HepG2 (cell line): Measurements from ENCODE around the gene SLC1A2. TPM values are rescaled to one million over a fixed set of nuclear protein-coding genes. Genes with fewer than 3 reads are reported as not detected.

Experiments used
- ATAC-seq: fragments of 200-7000 bp; cut with Tn5 transposase; 3 replicates; pipeline ENCODE4 v1.9.1; 2020; ENCODE audit warnings: mild to moderate bottlenecking, moderate library complexity
- BruUV-seq: library from RNA; stranded (reverse); fragments of 400-500 nt; replicated peaks from 2 replicates; lab custom pipeline; 2021; lab: Mats Ljungman, UMichigan
- CTCF ChIA-PET: fragments of 300-600 bp; formaldehyde crosslinking; extraction: SDS; loops from one replicate; lab custom pipeline; 2021; ENCODE audit warnings: low total read pairs, inconsistent platforms, low intra/inter-chr PET ratio; lab: Yijun Ruan, JAX
- POLR2A ChIA-PET: fragments of 350-600 bp; sonication (Branson Sonifier 250); formaldehyde crosslinking; loops from one replicate; lab custom pipeline; 2020; ENCODE audit warnings: antibody characterized with exemption, inconsistent platforms; lab: Yijun Ruan, JAX
- DNase-seq: peaks from one replicate; pipeline ENCODE4 v3.0.0-alpha.2; 2015; ENCODE audit warnings: low spot score
- FAIRE-seq: peaks from 3 replicates; lab custom pipeline; 2011; peaks lifted over from hg19 to GRCh38; lab: Jason Lieb, UNC
- H2AFZ ChIP-seq: one replicate; pipeline ENCODE4 v1.6.1; 2011; ENCODE audit warnings: low read length, inconsistent platforms
- H3K27ac ChIP-seq: fragments of 300-600 bp; 3 replicates; pipeline ENCODE4 v1.8.0; 2011; ENCODE audit warnings: mixed run types, mild to moderate bottlenecking, mixed read lengths, low read length, inconsistent platforms; ENCODE audit not compliant: insufficient read depth; ENCODE audit errors: extremely low read length
- H3K27me3 ChIP-seq, 2 experiments: fragments of 200-600 bp in 1 of 2; 2 replicates in 1 of 2; 3 replicates in 1 of 2; pipeline versions ENCODE4 v1.6.0 to v1.8.0; 2011; ENCODE audit warnings: low read length in 2 of 2, mild to moderate bottlenecking in 2 of 2, moderate library complexity in 2 of 2, inconsistent platforms in 1 of 2; ENCODE audit not compliant: insufficient read depth in 2 of 2, control insufficient read depth in 1 of 2
- H3K36me3 ChIP-seq, 2 experiments: fragments of 200-600 bp in 1 of 2; replicated peaks in 1 of 2; 2 replicates in 1 of 2; 3 replicates in 1 of 2; pipeline versions ENCODE4 v1.5.1 to v1.8.0; 2011; ENCODE audit warnings: low read length in 2 of 2, inconsistent platforms in 1 of 2; ENCODE audit not compliant: insufficient read depth in 2 of 2, control insufficient read depth in 1 of 2
- H3K4me1 ChIP-seq: 2 replicates; pipeline ENCODE4 v1.5.1; 2012; ENCODE audit warnings: low read length, inconsistent platforms; ENCODE audit not compliant: insufficient read depth
- H3K4me2 ChIP-seq: 2 replicates; pipeline ENCODE4 v1.6.0; 2011; ENCODE audit warnings: low read depth, low read length, inconsistent platforms
- H3K4me3 ChIP-seq, 3 experiments: fragments of 200-600 bp in 1 of 3; sonication (generic), shearing (Covaris generic) in 1 of 3; replicated peaks in 1 of 3; 2 replicates each; pipeline ENCODE4 v1.5.1; 2011 to 2016; ENCODE audit warnings: low read length in 3 of 3, inconsistent platforms in 2 of 3, low read depth in 2 of 3, mild to moderate bottlenecking in 2 of 3, control low read depth in 1 of 3, mixed read lengths in 1 of 3; ENCODE audit not compliant: insufficient read depth in 1 of 3
- H3K79me2 ChIP-seq: one replicate; pipeline ENCODE4 v1.6.1; 2011; ENCODE audit warnings: low read length, inconsistent platforms; ENCODE audit not compliant: insufficient read depth
- H3K9ac ChIP-seq: 2 replicates; pipeline ENCODE4 v1.6.0; 2011; ENCODE audit warnings: mild to moderate bottlenecking, low read depth, low read length, inconsistent platforms; ENCODE audit not compliant: insufficient read depth
- H3K9me3 ChIP-seq: 2 replicates; pipeline ENCODE4 v1.5.1; 2012; ENCODE audit warnings: mild to moderate bottlenecking, low read length
- H4K20me1 ChIP-seq: 2 replicates; pipeline ENCODE4 v1.6.0; 2011; ENCODE audit warnings: inconsistent platforms, mild to moderate bottlenecking, low read length, moderate library complexity; ENCODE audit not compliant: insufficient read depth
- CEBPG ChIP-seq: IDR thresholded peaks from 2 replicates; pipeline ENCODE4 v1.6.1; 2016
- GATAD2A ChIP-seq: IDR thresholded peaks from 2 replicates; pipeline ENCODE4 v1.6.1; 2016
- GZF1 ChIP-seq: sonication (generic); formaldehyde crosslinking; IDR thresholded peaks from 2 replicates; pipeline ENCODE4 v1.5.1; 2020; ENCODE audit warnings: mild to moderate bottlenecking, missing genetic modification reagents
- HIVEP1 ChIP-seq: sonication (generic); formaldehyde crosslinking; IDR thresholded peaks from 2 replicates; pipeline ENCODE4 v1.4.0; 2020; ENCODE audit warnings: mild to moderate bottlenecking, missing genetic modification reagents
- JARID2 ChIP-seq: sonication (generic); formaldehyde crosslinking; IDR thresholded peaks from 2 replicates; pipeline ENCODE4 v1.8.1; 2023; ENCODE audit warnings: missing genetic modification reagents, inconsistent platforms; ENCODE audit not compliant: insufficient replicate concordance
- NFYB ChIP-seq: sonication (generic); formaldehyde crosslinking; IDR thresholded peaks from 2 replicates; pipeline ENCODE4 v1.4.0; 2020; ENCODE audit warnings: missing genetic modification reagents
- NFYC ChIP-seq: IDR thresholded peaks from 2 replicates; pipeline ENCODE4 v1.6.1; 2016; ENCODE audit warnings: missing genetic modification reagents, missing compliant biosample characterization
- POLR2AphosphoS2 ChIP-seq: IDR thresholded peaks from 2 replicates; pipeline ENCODE4 v1.6.1; 2011; ENCODE audit warnings: low read depth, low read length, improper control_type of control experiment
- ZNF33B ChIP-seq: sonication (generic); formaldehyde crosslinking; IDR thresholded peaks from 2 replicates; pipeline ENCODE4 v1.5.1; 2020; ENCODE audit warnings: mild to moderate bottlenecking, missing genetic modification reagents
- ZNF768 ChIP-seq: sonication (generic); formaldehyde crosslinking; IDR thresholded peaks from 2 replicates; pipeline ENCODE4 v1.4.0; 2020; ENCODE audit warnings: missing genetic modification reagents
- WGBS: methylation state at CpG from one replicate; pipeline ENCODE4 v1.1.6; 2017; ENCODE audit warnings: low lambda C conversion rate; 5-methylcytosine and 5-hydroxymethylcytosine counted together
- in situ Hi-C: cut with HindIII; loops from 2 replicates; pipeline ENCODE4 v1.10.0; 2017; ENCODE audit warnings: low pct_unique_long_range_greater_than_20kb; ENCODE audit not compliant: extremely low pct_ligation_motif_present
- intact Hi-C: fragments of 100-400 bp; cut with micrococcal nuclease; formaldehyde crosslinking; loops from one replicate; pipeline ENCODE4 v1.10.0; 2022; ENCODE audit not compliant: unreplicated experiment
- polyA plus RNA-seq, 8 experiments: library from polyadenylated mRNA; depleted of rRNA in 3 of 8; stranded (reverse) in 7 of 8; unstranded in 1 of 8; fragments of >200 nt; fragmentation: Illumina TruSeq in 4 of 8; extraction: Trizol in 4 of 8; gene quantifications; 2 replicates each; pipeline versions ENCODE4 v1.2.1 to v1.2.3, GENCODE V29; 2011 to 2016; ENCODE audit warnings: low read depth in 4 of 8, missing spikeins in 1 of 8, mixed read lengths in 1 of 8; ENCODE audit not compliant: insufficient read depth in 1 of 8
- total RNA-seq, 5 experiments: library from RNA; depleted of rRNA; stranded (reverse); fragments of >200 nt; fragmentation: Illumina TruSeq; extraction: Trizol; gene quantifications; 2 replicates each; pipeline ENCODE4 v1.2.3, GENCODE V29; 2016; ENCODE audit warnings: low read depth in 1 of 5
- TF ChIP-seq, protein P1 (sequence below): sonication (generic); formaldehyde crosslinking; IDR thresholded peaks from 2 replicates; pipeline ENCODE4 v1.4.0; 2020; ENCODE audit warnings: mild to moderate bottlenecking, missing genetic modification reagents, borderline replicate concordance
- TF ChIP-seq, protein P2 (sequence below): sonication (generic); formaldehyde crosslinking; IDR thresholded peaks from 2 replicates; pipeline ENCODE4 v1.4.0; 2020; ENCODE audit warnings: mild to moderate bottlenecking, low read depth, missing genetic modification reagents
- TF ChIP-seq, protein P3 (sequence below): IDR thresholded peaks from 2 replicates; pipeline ENCODE4 v1.6.1; 2018; ENCODE audit warnings: missing genetic modification reagents
- TF ChIP-seq, protein P4 (sequence below): sonication (generic); formaldehyde crosslinking; IDR thresholded peaks from 2 replicates; pipeline ENCODE4 v1.9.0; 2021; ENCODE audit warnings: missing genetic modification reagents, mild to moderate bottlenecking, borderline replicate concordance

The SLC1A2 gene
- total and polyA plus RNA-seq, 2 of the 13 experiments (the other 11 are each of a cell fraction or from before 2014, with no cell fraction given): 23.2 to 43.2 TPM

DNA sequence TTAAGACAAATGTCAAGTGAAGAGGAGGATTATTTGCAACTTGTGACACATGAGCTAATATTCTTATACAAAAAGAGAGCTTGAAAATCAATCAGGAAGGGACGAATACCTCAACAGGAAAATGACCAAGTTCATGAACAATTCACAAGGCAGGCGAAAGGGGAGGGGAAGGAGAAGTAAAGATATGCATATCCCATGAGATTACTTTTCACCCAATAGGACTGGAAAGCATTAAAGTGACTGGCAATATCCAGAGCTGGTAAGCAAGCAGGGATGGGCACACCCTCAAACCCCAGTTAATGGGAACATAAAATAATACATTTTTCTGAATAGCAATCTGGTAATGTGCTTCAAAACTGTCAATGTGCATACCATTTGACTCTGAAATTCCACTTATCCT is 129.5 kb downstream of the SLC1A2 start:
- WGBS: 96% methylated on average over 2 of the region's 2 CpGs
- Histone ChIP-seq H4K20me1 (no peaks in the 10 kb centered on the region), H3K79me2 (no peaks in the 10 kb centered on the region), H2AFZ (no peak overlapping the region), H3K9me3 (no peaks in the 10 kb centered on the region), H3K4me3 (no peak overlapping the region), H3K27me3 (no peaks in the 10 kb centered on the region), H3K9ac (no peak overlapping the region), H3K27ac (no peak overlapping the region), H3K4me2 (no peak overlapping the region), H3K36me3 (peaks cover 0 to 21% of the 10 kb centered on the region in 2 experiments; a peak in 2 of 5 replicates), H3K4me1 (no peaks in the 10 kb centered on the region)
- CTCF ChIA-PET: no interaction called here
- no TSS peak for BruUV-seq
- TF ChIP-seq GZF1 (CRISPR knock-in tag) (no peak), POLR2AphosphoS2 (no peak), ZNF33B (CRISPR knock-in tag) (no peak), HIVEP1 (CRISPR knock-in tag) (no peak), NFYB (no peak), GATAD2A (no peak), CEBPG (CRISPR knock-in tag) (no peak), NFYC (CRISPR knock-in tag) (no peak), JARID2 (CRISPR knock-in tag) (no peak), ZNF768 (no peak)
- TF ChIP-seq, protein P1, sequence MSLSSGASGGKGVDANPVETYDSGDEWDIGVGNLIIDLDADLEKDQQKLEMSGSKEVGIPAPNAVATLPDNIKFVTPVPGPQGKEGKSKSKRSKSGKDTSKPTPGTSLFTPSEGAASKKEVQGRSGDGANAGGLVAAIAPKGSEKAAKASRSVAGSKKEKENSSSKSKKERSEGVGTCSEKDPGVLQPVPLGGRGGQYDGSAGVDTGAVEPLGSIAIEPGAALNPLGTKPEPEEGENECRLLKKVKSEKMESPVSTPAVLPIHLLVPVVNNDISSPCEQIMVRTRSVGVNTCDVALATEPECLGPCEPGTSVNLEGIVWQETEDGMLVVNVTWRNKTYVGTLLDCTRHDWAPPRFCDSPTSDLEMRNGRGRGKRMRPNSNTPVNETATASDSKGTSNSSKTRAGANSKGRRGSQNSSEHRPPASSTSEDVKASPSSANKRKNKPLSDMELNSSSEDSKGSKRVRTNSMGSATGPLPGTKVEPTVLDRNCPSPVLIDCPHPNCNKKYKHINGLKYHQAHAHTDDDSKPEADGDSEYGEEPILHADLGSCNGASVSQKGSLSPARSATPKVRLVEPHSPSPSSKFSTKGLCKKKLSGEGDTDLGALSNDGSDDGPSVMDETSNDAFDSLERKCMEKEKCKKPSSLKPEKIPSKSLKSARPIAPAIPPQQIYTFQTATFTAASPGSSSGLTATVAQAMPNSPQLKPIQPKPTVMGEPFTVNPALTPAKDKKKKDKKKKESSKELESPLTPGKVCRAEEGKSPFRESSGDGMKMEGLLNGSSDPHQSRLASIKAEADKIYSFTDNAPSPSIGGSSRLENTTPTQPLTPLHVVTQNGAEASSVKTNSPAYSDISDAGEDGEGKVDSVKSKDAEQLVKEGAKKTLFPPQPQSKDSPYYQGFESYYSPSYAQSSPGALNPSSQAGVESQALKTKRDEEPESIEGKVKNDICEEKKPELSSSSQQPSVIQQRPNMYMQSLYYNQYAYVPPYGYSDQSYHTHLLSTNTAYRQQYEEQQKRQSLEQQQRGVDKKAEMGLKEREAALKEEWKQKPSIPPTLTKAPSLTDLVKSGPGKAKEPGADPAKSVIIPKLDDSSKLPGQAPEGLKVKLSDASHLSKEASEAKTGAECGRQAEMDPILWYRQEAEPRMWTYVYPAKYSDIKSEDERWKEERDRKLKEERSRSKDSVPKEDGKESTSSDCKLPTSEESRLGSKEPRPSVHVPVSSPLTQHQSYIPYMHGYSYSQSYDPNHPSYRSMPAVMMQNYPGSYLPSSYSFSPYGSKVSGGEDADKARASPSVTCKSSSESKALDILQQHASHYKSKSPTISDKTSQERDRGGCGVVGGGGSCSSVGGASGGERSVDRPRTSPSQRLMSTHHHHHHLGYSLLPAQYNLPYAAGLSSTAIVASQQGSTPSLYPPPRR (CRISPR knock-in tag): no peak
- TF ChIP-seq, protein P2, sequence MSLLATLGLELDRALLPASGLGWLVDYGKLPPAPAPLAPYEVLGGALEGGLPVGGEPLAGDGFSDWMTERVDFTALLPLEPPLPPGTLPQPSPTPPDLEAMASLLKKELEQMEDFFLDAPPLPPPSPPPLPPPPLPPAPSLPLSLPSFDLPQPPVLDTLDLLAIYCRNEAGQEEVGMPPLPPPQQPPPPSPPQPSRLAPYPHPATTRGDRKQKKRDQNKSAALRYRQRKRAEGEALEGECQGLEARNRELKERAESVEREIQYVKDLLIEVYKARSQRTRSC (CRISPR knock-in tag): no peak
- TF ChIP-seq, protein P3, sequence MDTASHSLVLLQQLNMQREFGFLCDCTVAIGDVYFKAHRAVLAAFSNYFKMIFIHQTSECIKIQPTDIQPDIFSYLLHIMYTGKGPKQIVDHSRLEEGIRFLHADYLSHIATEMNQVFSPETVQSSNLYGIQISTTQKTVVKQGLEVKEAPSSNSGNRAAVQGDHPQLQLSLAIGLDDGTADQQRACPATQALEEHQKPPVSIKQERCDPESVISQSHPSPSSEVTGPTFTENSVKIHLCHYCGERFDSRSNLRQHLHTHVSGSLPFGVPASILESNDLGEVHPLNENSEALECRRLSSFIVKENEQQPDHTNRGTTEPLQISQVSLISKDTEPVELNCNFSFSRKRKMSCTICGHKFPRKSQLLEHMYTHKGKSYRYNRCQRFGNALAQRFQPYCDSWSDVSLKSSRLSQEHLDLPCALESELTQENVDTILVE (CRISPR knock-in tag): no peak
- TF ChIP-seq, protein P4, sequence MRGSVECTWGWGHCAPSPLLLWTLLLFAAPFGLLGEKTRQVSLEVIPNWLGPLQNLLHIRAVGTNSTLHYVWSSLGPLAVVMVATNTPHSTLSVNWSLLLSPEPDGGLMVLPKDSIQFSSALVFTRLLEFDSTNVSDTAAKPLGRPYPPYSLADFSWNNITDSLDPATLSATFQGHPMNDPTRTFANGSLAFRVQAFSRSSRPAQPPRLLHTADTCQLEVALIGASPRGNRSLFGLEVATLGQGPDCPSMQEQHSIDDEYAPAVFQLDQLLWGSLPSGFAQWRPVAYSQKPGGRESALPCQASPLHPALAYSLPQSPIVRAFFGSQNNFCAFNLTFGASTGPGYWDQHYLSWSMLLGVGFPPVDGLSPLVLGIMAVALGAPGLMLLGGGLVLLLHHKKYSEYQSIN (CRISPR knock-in tag): no peak
- in situ Hi-C loops (no loop called here), intact Hi-C loops (no loop called here)
- DNase-seq (no peak), FAIRE-seq (no peak), ATAC-seq (no peak)
- POLR2A ChIA-PET: no interaction called here
